GM21447 (cell line): ENCODE measurements around the gene FMNL2.
A peak's percentile ranks its signal among the peaks of the same experiment; 100 is the strongest.
"Not testable (repeated sequence)": the region's sequence is repeated elsewhere in the genome, so short reads cannot be mapped to it uniquely, and the experiment has no call there.

ENCODE experiments used
- ATAC-seq: cut with Tn5 transposase; IDR thresholded peaks from one replicate; pipeline ENCODE4 v1.9.1; 2021; ENCODE audit not compliant: unreplicated experiment

FMNL2 gene

DNA sequence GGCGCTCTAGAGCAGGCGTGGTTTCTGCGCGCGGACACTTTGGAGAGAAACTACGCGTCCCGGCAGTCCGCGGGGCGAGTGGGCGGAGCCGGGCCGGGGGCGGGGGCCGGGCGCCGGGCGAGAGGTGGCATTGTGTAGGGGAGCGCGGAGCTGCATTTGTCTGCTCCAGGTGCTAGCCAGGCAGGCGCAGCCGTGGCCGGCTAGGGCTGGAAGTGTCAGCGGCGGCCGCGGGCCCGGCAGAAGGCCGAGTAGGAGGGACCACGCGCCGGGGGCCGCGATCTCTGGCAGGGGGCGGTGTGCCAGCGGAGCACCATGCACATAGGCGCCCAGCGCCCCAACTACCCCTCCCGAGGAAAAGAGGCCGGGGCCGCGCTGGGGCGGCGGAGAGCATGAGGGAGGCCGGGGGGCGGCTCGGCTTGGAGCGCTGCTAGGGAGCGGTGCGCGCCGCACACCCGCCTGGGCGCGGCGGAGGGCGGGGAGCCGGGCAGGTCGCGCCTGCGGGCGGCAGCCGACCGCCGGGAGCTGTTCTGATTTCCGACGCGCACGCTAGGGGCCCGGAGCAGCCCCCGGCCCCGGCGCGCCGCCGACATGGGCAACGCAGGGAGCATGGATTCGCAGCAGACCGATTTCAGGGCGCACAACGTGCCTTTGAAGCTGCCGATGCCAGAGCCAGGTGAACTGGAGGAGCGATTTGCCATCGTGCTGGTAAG, at the start of gene FMNL2:
FMNL2 (plus strand) TSS at position 159 of the 710 bp plus-strand sequence.
- peak; percentile 82 for ATAC-seq

DNA sequence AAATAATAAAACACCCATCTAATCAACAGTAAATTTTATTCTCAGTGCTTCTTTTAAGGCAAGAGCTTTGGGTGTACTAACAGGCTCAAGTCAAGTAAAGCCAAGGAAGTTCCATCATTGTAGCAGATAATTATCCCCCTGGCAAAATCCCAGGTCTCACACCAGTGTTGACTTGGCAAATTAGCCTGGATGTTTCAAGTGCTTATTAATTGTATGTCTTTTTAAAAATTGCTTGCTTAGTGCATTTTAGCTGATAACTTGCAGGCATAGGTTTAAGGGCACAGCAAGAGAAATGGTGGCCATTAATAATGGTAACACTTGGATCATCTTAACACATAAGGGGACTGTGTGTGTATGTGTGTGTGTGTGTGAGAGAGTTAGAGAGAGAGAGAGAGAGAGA, 42.0 kb upstream of the FMNL2 start:
- no peak for ATAC-seq

DNA sequence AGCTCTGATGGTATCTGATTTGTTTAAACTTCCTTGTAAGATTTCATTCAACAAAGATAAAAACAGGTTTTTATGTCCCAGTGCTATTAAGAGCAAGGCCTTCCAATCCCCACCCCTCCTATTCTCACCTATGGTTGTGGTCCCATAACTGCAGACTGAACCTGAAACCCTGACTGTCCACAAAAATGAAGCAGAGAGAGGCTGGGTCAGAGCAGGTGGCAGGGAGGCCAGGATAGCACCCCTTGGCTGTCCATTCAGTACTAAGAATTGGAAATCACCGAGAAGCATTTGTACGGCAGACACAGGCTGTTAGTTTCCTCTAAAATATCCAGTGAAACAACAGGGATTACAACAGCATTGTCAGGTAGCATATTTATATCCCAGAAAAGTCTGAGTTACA, 37.3 kb upstream of the FMNL2 start:
- no peak for ATAC-seq

DNA sequence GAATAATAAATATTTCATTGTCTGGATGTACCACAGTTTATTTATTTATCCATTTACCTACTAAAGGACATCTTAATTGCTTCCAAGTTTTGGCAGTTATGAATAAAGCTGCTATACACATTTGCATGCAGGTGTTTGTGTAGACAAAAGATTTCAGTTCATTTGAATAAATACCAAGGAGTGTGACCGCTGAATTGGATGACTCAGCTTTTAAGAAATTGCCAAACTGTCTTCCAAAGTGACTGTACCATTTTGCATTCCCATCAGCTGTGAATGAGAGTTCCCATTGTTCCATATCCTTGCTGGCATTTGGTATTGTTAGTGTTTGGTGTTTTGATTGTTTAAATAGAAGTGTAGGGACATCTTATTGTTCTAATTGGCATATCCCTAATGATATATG, 36.2 kb upstream of the FMNL2 start:
- ATAC-seq, result no peak

DNA sequence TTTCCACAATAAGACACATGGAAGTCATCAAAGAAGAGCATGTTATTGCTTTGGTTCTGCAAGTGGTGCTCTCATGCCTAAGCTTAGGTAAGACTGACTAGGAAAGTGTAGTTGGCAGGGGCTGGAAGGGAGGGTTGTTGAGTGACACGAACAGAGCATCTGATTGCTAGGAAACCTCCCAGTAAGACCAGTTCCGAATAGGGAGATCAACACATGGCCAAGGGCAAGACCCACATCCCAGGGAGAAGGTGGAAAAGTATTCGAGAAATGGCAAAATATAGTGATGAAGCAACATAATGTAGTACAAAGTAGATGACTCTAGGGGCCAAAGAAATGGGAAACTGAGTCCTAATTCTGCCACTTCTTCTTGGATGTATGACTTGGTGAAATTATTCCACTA, 33.8 kb upstream of the FMNL2 start:
- no peak for ATAC-seq

DNA sequence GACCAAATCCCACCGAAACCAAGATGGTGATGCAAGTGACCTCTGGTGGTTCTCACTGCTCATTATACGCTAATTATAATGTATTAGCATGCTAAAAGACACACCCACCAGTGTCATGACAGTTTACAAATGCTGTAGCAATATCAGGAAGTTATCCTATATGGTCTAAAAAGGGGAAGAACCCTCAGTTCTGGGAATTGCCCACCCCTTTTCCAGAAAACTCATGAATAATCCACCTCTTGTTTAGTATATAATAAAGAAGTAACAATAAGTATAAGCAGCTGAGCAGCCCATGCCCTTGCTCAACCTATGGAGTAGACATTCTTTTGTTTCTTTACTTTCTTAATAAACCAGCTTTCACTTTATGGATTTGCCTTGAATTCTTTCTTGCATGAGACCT, 31.0 kb upstream of the FMNL2 start:
- no peak for ATAC-seq

DNA sequence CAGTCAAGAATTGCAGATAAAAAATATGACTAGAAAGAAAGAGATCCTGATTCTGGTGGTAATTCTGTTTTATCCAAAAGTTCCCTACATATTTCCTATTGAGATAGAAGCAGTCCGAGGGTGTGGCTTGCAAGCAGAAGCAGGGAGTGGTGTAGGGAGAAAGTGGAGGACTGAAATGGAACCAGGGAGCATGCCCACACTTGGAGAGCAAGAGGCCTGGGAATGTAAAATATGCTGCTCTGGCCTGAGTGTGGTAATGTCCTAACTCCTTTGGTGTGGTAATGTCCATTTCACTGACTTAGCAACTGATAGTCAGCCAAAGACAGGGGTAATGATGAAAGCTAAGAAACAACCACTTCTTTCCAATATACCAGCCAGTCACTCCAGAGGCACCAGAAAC, 30.1 kb upstream of the FMNL2 start:
- no peak for ATAC-seq

DNA sequence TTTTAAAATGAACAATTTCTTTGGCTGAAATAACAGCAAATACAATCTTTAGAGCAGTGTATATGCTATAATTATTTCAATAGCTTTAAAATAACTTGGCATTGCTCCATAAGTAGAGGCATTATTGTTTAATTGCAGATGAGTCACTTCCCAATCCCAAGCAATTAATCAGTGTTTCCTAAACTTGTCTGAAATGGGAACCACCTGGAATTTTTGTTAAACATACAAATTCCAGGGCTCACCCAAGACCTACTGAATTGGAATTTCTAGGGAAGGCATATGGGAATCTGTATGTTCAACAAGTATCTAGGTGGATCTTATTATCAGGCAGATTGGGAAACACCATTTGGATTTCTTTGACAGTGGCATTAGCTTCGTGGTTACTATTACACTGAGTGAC, 27.1 kb upstream of the FMNL2 start:
- ATAC-seq, result no peak

DNA sequence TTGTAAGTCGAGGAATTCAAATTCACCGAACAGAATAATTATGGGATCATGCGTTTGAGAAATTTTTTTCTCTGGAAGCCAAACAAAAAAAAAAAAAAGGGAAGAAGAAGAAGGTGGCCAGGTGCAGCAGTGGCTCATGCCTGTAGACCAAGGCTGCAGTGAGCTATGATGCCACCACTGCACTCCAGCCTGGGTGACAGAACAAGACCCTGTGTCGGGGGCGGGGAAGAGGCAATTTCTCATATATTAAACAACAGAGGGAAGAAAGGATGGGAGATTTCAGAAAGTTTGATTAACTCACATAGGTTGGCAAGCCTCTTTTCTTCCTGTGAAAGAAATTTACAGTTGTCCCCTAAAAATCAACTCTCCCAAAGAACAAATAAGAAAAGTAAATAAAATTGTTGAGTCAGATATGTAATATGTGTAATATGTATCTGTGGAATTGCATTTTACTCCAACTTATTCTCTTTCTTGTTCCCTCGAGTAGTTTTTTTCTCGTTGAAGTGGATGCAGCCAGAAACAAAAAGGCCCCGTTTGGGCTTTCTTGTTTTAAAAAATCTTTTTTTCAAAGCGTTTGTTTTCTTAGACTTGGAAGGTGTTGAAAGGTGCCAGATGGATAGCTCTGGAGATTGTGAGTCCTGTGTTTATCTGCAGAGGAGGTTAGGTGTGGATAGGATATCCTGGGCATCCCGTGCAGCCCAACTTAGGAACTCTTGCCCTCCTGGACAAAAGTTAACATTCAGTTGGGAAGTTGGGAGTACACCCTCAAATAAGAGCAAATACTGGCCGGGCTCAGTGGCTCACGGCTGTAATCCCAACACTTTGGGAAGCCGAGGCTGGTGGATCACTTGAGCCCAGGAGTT, 25.4 kb upstream of the FMNL2 start:
- no peak for ATAC-seq

DNA sequence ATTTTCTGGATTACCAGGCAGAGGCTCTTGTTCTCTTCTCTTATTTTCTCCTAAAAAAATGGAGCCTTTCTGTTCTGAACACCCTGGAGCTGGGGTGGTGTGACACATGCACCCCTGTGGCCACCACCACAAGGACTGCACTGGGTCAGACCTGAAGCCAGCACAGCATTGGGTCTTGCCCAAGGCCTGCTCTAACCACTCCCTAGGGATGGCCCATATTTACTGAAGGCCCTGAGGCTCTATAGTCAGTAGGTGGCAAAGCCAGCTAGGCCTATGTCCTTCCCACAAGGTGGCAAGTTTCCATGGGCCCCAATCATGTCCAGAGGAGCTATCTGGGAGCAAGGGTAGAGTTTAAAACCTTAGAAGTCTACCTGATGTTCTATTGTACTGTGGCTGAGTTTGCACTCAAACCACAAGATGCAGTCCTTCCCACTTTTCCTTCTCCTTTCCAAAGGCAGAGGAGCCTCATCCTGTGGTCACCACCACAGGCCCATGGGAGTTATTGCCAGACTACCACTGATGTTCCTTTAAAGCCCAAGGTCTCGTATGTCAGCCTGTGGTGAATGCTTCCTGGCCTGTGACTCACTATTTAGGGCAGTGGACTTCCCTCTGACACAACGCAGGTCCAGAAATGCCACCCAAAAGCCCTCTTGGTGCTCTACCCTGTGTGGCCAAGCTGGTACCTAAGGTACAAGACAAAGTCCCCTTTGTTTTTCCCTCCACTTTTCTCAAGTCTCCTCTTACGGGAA, 15.0 kb upstream of the FMNL2 start:
- no peak for ATAC-seq

DNA sequence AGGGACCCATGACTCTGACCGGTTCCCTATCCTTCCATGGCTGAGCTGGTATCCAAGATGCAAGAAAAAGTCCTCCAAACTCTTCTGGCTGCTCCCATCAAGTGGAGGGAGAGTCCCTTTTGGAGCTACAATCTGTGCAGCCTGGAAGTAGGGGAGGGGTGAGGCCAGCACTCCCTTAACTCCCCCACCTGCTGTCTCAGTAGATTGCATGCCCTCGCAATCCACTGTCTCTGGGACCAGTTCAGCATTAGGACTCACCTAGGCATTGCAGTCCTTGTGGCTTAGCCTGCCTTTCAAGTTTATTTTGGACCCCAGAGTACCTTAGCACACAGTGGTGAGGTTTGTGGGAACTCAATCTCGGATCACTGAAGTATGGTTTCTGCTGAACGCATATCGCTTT, 14.2 kb upstream of the FMNL2 start:
- ATAC-seq, result no peak

DNA sequence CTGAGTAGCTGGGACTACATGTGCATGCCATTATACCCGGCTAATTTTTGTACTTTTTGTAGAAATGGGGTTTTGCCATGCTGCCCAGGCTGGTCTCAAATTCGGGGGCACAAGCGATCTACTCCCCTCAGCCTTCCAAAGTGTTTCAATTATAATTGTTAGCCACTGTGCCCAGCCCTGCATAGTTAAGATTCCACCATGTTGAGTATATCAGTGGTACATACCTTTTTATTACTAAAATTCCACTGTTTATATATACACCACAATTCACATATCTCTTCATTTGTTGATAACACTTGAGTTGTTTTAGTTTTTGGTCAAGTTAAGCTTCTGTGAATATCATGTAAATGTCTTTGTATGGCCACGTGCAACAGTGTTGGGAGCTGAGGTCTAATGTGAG, 12.8 kb upstream of the FMNL2 start:
- ATAC-seq, result no peak

DNA sequence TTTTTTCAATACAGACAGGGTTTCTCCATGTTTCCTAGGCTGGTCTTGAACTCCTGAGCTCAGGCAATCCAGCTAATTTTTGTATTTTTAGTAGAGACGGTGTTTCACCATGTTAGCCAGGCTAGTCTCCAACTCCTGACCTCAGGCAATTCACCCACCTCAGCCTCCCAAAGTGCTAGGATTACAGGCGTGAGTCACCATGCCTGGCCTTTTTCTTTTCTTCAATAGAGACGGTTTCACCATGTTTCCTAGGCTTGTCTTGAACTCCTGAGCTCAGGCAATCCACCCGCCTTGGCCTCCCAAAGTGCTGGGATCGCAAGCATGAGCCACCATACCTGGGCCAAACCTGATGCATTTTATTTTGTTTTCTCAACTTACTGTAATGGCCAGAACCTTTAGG, 9.8 kb upstream of the FMNL2 start:
- not testable (repeated sequence) for ATAC-seq

DNA sequence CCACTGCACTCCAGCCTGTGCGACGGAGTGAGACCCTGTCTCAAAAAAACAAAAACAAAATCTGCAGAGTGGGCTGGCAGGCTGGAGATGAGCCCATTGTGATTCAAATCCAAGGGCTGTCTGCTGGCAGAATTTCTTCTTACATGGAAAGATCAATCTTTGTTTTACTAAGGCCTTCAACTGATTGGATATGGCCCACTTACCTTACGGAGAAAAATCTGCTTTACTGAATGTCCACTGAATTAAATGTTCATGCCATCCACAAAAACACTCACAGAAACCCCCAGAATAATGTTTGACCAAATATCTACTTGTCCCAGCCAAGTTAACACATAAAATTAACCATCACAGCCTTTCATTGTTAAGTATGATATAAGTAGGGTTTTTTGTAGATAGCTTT, 8.3 kb upstream of the FMNL2 start:
- no peak for ATAC-seq

DNA sequence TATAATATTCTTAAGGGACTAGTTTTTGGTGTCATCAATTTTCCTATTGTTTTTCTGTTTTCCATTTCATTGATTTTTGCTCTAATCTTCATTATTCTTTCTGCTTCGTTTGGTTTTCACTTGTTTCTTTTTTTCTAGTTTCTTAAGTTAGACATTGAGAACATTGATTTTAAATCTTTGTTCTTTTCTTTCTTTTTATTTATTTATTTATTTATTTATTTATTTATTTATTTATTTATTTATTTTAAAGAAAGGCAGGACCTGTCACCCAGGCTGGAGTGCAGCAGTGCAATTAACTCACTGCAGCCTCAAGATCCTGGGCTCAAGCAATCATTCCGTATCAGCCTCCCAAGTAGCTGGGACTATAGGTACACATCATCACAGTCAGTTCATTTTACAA, 7.0 kb upstream of the FMNL2 start:
- ATAC-seq, result no peak

DNA sequence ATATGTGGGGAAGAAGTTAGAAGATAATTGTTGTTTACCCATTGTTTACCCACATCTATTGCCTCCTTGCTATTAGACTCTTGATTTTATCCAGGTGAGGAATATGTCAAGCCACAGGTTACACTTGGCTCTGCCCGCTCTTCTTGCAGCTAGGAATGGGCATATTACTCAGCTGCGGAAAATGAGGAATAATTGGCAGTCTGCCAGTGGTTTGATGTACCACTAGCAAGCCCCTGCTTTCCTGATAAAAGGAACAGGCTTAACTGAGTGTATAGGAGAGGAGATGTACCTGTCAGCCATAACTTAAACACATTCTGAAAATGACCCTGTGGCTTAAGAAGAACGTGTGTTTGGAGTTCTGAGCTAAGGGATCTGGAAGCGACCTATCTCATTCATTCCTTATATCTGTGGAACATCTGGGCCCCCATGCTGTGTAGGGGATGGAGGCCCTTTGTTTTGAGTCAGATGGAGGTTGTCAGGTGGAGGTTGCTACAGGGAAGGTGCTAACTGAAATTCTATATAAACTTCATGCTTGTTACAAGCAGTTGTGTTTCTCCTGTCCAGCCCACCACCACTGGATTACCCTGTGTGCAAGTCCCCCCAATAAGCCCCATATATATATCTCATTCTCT, 4.6 kb upstream of the FMNL2 start:
- no peak for ATAC-seq

DNA sequence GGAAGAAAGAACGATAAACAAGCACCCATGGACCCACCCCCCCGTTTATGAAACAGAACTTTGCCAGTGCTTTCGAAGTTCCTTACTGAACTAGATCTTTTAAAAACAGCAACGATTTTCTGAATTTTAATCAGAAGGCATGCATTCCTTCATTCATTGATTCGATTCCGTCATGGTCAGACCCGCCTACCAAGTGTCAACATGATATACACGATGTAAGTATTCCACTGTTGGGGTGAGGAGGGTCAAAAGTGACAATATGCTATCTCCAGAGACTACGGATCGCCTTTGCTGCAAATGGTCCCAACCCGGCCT, 316 bp upstream of the FMNL2 start:
- ATAC-seq, result no peak

DNA sequence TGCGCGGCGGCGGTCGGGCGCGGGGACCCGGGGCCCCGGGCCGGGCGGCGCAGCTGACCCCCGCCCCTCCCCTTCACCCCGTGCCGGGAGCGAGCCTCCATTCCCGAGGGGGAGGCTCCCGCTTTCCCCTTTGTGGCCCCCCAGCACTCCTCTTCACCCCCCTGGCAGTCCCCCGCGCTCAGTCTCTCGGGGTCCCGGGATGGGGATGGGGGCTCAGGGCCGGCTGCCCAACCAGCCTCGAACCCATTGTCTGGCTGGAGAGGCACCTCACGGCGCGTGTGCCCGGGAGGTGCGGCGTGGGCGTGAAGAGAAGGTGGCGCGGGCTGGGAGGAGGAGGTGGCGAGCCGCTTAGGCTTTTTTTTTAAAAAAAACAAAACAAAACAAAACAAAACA, 748 bp downstream of the FMNL2 start:
- ATAC-seq, result peak; percentile 27

DNA sequence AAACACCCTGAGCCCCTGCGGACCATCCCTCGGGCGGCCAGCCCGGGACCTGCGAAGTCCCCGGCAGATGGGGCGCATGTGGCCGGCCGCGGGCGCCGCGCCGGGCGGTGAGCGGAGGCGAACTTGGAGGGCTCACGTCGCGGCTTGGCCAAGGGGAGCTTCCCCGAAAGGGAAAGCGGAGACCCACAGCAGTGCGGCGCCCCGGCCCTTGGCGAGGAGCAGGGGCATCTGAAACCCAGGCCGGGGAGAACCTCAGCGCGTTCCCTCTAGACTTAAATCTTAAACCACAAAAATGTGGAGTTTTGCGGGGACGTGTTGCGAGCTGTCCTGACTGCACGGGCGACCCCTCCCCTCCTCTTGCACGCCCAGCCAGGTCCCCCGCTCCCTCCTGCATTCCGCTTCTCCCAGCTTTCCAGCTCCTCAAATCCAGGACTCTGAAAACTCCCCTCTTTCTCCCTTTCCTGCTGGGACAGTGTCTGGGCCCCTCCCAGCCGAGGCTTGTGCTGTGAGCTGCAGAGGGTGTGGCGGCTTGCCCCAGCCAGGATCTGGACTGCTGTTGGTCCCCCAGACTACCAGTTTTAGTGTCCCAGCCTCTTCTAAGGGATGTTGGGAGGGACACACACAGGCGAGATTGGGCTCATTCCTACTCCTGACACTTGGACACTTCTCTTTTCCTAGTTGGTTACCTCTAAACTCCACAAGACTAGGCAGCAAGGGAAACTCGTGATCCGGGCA, 1.3 kb downstream of the FMNL2 start:
- ATAC-seq, result peak; percentile 42

DNA sequence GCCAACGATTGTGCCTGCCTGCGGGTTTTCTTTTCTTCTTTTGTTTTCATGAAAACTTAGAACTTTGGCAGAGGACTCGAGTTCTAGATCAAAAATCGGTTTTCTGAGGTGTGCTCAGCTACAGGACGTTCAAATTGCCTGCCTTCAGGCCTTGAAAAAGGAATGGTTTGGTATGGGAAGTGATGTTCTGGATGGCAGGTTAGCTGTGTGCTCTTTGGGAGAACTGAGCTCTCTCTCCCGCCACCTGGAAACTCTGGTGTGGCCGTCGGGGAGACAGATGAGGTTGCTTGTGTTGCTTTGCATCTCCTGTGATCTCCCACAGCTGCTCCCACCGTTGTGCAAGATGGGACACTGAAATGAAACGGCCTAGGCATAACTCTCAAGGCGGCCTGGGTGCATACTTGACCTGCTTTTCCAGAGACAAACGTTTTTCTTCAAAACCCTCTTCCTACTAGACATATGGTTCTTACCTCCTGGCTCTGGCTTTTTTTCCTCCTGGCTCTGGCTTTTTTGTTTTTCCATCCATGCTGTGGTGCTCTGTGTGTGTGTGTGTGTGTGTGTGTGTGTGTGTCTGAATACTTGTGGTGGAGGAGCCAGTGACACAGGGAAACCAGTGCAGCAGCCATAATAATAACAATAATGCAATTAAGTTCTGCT, 2.0 kb downstream of the FMNL2 start:
- no peak for ATAC-seq
